ENCODE measurements around the gene ADPRH. TPM values are rescaled to one million over a fixed set of nuclear protein-coding genes. Genes with fewer than 3 reads are reported as not detected.
"Not testable (repeated sequence)": the region's sequence is repeated elsewhere in the genome, so short reads cannot be mapped to it uniquely, and the experiment has no call there.

ADPRH gene
- total RNA-seq, 1 experiment from 2014 or later: 5.6 TPM

DNA sequence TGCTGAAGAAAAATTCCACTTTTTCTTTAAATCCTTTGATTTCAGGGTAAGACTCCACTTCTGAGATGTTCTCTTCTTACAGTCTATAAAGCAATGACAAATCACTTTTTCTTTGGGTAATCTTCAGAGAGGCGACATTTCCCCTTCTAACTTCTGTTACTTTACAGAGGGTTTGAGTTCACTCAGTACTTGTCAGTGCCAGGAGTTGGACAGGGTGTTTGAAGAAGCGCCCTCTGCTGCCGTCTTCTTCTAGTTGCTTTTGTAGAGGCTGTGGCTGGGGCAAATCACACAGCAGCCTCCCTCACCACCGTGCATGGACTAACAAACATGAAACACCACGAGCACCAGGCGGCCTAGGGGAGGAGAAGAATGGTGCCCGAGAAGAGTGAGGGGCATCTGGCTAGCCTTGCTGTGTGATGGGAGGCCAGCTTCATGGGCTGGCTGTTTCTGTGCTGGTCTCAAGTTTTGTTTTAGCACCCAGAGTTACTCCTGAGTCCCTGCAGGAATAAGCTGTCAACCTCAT, 19.8 kb upstream of the ADPRH start, which contains the start of gene CD80:
Gene CD80, minus strand, starts transcription at position 174 of the 523 bp plus-strand sequence. CDS start 1,886 bp downstream, outside the sequence.
- peak; percentile 58 for DNase-seq (ENCODE audit: low read depth)

GRCh38 chr3:119560160-119560559, 19.1 kb upstream of the ADPRH start:
- DNase-seq (ENCODE audit: low read depth): no peak

DNA sequence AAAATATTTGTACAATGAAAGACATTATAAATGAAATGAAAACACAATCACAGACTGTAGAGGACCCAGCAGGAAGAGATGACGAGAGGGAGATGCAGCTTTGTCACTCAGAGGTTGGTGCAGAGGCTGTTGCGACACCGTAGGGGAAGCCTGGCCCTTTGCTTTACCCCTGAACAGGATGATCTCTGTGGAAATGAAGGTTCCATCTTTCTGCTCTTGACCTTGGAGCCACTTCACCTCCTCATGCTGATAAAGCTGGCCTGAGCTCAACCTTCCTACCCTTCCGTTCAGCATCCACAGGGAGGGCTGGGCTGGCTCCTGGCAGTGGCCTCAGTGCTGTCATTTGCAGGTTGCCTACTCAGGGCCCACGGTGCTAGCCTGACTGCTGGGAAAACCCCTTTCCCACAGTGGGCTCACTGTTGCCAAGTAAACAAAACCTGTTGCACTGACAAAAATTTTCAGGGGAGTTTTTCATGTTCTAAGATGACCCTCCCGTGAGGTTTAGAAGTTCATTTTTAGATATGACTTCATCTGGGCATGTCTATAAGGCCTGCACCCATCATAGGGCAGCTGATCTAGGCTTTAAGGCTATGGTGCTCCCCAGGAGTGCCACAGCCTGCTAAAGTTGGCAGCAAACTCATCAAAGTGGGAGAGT, 16.9 kb upstream of the ADPRH start:
- no peak for DNase-seq (ENCODE audit: low read depth)

- DNase-seq (ENCODE audit: low read depth): not testable (repeated sequence)
Measured at GRCh38 chr3:119563334-119563733, 16.0 kb upstream of the ADPRH start.

DNA sequence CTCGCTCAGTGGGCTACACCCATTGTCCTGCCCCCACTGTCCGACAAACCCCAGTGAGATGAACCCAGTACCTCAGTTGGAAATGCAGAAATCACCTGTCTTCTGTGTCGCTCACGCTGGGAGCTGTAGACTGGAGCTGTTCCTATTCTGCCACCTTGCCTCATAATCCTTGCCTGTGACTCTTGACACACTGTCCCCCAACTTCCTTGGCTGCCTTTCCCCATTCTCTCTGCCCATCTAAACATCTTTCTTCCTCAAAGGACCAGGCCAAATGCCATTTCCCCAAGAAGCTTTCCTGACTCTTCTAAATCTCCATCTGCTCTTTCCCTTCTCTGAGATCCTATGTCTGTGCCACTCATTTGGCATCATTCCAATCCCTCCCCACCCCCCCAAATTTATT, 10.1 kb upstream of the ADPRH start:
- DNase-seq (ENCODE audit: low read depth): no peak

GRCh38 chr3:119570229-119570628, 9.1 kb upstream of the ADPRH start:
- no peak for DNase-seq (ENCODE audit: low read depth)

- no peak for DNase-seq (ENCODE audit: low read depth)
Measured at GRCh38 chr3:119571230-119571629, 8.1 kb upstream of the ADPRH start.

GRCh38 chr3:119571688-119572087, 7.6 kb upstream of the ADPRH start:
- DNase-seq (ENCODE audit: low read depth): no peak

DNA sequence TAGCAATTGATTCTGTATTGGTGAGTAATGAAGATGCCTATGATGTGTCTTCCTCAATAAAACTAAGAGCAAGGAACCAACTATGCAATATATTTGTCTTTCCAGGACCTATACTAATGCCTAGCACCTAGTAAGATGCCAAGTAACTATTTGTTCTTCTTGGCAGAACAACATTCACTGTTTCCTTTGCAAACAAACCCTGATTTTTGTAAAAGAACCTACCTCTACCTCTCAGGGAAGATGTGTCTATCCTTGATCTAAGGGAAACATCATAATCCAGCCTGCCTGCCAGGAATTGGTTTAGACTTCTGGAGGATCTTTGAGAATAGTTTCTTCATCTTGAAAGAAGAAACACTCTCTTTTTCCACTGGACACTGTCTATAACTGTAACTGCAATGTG, 3.8 kb upstream of the ADPRH start:
- no peak for DNase-seq (ENCODE audit: low read depth)

- peak; percentile 45 for DNase-seq (ENCODE audit: low read depth)
Measured at GRCh38 chr3:119580067-119580760, 922 bp downstream of the ADPRH start.

DNA sequence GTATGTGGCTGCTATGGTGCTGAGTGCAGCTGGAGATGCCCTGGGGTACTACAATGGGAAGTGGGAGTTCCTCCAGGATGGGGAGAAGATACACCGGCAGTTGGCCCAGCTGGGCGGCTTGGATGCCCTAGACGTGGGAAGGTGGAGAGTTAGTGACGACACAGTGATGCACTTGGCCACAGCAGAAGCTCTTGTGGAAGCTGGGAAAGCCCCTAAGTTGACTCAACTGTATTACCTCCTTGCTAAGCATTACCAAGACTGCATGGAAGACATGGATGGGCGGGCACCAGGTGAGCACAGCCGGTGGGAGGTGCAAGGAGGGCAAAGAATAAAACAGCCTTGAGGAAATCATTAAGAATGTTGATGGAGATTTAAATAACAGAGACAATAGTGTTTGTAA, 2.9 kb downstream of the ADPRH start:
- peak; percentile 42 for DNase-seq (ENCODE audit: low read depth)

- DNase-seq (ENCODE audit: low read depth): peak; percentile 45
Measured at GRCh38 chr3:119585208-119585607, 5.9 kb downstream of the ADPRH start.

DNA sequence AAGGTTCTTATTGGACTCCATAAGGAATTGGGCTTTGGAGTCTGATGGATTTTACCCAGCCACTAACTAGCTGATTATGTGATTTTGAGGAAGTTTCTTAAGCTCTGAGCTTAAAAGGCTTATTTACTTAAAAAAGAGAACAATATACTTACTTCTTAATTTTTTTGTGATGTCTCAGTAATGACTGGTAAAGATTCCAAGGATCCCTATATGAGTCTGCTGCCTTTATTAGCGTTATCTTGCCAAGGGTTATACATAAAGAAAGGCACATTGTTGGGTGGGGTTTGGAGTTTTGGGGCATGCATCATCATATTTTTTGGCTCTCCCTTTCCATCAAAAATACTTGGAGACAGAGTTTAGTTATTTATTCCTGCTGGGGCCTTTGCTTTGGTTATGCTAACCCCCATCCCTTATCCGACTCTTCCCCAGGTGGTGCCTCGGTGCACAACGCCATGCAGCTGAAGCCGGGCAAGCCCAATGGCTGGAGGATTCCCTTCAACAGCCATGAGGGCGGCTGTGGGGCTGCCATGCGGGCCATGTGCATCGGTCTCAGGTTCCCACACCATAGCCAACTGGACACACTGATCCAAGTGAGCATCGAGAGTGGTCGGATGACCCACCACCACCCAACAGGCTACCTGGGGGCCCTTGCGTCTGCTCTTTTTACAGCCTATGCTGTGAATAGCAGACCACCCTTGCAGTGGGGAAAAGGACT, 6.7 kb downstream of the ADPRH start:
- no peak for DNase-seq (ENCODE audit: low read depth)

DNA sequence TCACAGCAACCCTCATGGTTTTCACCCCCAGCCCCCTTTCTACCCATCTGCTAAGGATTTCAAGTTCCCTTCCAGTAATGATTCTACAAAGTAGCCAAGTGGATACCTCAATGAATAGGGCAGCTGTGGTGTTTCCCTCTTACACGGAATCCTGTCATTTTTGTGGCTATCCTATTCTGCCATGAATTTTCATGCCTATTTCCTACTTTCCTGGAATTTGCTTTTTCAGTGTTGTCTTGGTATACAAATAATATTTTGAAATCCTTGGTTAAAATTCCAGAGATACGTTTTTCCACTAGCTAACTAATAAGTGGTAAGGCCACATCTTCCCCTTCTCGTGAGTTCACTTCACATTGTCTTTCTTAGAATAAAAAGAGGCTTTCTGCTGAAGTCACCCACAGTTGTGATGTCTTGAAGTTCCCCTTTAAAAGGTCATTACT, 7.5 kb downstream of the ADPRH start:
- no peak for DNase-seq (ENCODE audit: low read depth)

- no peak for DNase-seq (ENCODE audit: low read depth)
Measured at GRCh38 chr3:119588112-119588511, 8.8 kb downstream of the ADPRH start.

GRCh38 chr3:119589102-119589773, 9.9 kb downstream of the ADPRH start:
- no peak for DNase-seq (ENCODE audit: low read depth)

DNA sequence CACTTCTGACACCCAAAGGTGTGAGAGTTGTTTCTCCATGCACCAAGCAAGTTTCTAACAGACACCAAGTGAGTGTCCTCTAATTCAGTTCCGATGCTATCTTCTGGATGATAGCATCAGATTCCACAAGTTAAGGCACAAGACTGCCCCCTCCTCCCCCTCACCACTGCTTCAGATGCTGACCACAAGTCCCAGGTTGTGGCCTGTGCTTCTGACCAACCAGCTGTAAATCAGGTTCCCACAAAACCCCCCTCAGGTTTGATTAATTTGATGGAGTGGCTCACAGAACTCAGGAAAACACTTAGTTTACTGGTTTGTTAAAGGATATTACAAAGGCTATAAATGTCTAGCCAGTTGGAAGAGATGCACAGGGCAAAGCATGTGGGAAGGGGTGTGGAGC, 11.4 kb downstream of the ADPRH start:
- DNase-seq (ENCODE audit: low read depth): no peak

- DNase-seq (ENCODE audit: low read depth): no peak
Measured at GRCh38 chr3:119592861-119593260, 13.6 kb downstream of the ADPRH start.

- DNase-seq (ENCODE audit: low read depth): no peak
Measured at GRCh38 chr3:119594066-119594465, 14.8 kb downstream of the ADPRH start.

DNA sequence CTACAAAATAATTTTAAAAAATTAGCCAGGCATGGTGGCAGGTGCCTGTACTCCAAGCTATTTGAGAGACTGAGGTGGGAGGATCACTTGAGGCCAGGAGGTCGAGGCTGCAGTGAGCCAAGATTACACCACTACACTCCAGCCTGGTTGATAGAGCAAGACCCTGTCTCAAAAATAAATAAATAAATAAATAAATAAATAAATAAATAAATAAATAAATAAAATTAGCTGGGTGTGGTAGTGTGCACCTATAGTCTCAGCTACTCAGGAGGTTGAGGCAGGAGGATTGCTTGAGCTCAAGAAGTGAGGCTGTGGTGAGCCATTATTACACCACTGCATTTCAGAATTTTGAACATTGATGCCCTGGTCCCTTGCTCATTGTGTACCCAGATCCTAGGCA, 15.6 kb downstream of the ADPRH start:
- not testable (repeated sequence) for DNase-seq (ENCODE audit: low read depth)

DNA sequence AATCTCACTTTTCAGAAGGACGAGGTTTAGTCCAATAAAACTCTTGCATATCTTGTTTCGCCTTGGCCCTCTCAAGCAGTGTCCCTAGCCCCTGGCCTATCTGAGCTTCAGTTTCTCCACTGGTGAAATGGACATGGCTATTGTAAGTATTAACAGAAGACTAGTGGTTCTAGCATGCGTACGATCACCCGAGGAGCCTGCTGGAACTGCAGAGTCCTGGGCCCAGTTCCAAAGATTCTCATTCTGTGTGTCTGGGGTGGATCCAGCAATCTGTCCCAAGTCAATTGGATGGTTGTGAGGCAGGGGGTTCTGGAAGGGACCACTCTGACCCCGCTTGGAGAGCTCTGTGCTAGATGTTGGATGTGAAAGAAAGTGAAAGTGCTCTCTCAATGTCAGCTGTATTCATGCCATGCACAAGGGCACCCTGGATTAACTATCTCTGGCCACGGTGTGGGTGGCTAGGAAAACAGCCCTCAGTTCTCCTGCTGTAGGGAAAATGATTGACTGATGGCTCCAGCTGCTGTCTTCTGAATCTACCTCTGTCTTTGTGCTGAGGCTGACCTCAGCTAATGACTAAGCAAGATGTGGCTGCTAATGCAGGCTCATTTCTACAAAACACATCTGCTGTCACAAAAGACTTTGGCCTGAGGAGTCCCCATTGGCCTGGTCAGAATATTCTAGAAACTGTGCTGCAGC, 16.5 kb downstream of the ADPRH start:
- peak; percentile 28 for DNase-seq (ENCODE audit: low read depth)

All from RPMI7951 (cell line).